ENCODE measurements around the gene RILP. TPM values are rescaled to one million over a fixed set of nuclear protein-coding genes. Genes with fewer than 3 reads are reported as not detected.

RILP gene
- total RNA-seq, 1 donor from 2014 or later = 39.5 TPM

DNA sequence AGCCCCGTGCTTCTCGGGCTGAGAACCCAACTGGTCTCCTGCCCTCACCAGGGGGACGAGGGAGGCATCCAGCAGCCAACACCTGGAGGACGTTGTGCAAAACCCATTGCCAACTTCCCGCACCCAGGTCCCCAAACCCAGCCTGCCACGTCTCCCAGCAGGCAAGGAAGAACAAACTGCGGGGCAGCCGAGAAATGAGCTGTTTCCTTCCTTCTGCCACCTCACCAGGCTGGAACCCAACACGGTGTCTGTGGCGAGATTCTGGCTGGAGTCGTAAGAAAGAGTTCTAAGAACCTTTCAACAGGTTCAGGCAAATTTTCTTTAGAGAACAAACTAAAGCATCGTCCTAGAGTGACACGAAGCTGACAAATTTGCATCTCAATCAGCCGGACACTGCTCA lies 24.6 kb downstream of the RILP start:
- Histone ChIP-seq H3K9me3 (no peaks in the 10 kb centered on the region), H3K27me3 (no peaks in the 10 kb centered on the region), H3K36me3 (peaks cover 9% of the 10 kb centered on the region), H3K27ac (no peak overlapping the region), H3K4me3 (no peak overlapping the region), H3K4me1 (peaks cover 36% of the 10 kb centered on the region)
- DNase-seq = no peak
- intact Hi-C loops (cut with DNase I) = loop anchor here (5.0 kb wide), 1 partner anchor 53 kb away; no protein-coding TSS in a partner anchor
- ATAC-seq = no peak
- TF ChIP-seq, protein P1, sequence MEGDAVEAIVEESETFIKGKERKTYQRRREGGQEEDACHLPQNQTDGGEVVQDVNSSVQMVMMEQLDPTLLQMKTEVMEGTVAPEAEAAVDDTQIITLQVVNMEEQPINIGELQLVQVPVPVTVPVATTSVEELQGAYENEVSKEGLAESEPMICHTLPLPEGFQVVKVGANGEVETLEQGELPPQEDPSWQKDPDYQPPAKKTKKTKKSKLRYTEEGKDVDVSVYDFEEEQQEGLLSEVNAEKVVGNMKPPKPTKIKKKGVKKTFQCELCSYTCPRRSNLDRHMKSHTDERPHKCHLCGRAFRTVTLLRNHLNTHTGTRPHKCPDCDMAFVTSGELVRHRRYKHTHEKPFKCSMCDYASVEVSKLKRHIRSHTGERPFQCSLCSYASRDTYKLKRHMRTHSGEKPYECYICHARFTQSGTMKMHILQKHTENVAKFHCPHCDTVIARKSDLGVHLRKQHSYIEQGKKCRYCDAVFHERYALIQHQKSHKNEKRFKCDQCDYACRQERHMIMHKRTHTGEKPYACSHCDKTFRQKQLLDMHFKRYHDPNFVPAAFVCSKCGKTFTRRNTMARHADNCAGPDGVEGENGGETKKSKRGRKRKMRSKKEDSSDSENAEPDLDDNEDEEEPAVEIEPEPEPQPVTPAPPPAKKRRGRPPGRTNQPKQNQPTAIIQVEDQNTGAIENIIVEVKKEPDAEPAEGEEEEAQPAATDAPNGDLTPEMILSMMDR (IDR thresholded peaks at IDR 0.05) = no peak

DNA sequence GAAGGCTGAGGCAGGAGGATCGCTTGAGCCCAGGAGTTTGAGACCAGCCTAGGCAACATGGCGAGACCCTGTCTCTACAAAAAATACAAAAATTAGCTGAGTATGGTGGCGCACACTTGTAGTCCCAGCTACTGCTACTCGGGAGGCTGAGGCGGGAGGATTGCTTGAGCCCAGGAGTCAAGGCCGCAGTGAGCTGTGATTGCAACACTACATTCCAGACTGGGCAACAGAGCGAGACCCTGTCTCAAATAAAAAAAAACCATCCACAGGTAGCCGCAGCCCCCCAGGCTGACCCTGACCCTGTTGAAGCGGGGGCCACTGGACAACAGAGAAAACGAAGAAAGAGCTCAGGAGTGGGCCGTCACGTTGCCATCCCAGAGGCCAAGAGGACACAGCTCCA lies 25.0 kb downstream of the RILP start:
- DNase-seq = no peak
- TF ChIP-seq, protein P1 (IDR thresholded peaks at IDR 0.05) = no peak
- intact Hi-C loops (cut with DNase I) = loop anchor here (5.0 kb wide), 1 partner anchor 52 kb away; no protein-coding TSS in a partner anchor

DNA sequence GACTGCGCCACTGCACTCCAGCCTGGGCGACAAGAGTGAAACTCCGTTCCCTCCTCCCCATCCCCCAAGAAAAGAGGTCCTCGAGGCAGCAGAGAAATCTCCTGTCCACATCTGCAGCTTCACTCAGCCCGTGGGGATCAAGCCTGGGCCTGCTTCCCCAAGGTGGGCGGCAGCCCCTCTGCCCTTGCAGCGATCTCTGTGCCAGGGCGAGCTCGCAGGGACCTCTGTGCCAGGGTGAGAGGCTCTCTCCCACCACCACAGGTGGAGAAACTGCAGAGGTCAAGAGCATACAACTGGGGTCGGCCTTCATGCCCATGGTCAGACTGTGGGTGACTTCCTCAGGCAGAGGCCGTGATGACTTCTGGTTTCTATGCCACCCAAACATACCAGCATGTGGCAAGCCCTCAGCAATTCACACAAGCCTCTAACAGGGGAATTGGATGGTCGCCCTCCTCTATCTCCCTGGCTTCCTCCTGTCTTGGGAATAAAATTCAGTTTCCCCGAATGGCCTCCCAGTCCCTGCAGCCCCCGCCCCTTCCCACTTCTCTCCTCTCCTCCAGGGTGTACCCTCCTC lies 26.5 kb downstream of the RILP start:
- intact Hi-C loops (cut with DNase I) = no loop called here
- TF ChIP-seq, protein P1 (IDR thresholded peaks at IDR 0.05) = no peak
- peaks cover 13% of the 10 kb centered on the region for H3K36me3 ChIP-seq
- DNase-seq (no peak), ATAC-seq (peak; percentile 4)
- peaks cover 32% of the 10 kb centered on the region for H3K4me1 ChIP-seq
- H3K27ac ChIP-seq = no peak overlapping the region
- H3K9me3 ChIP-seq = no peaks in the 10 kb centered on the region
- no peaks in the 10 kb centered on the region for H3K27me3 ChIP-seq
- no peak overlapping the region for H3K4me3 ChIP-seq

More for the DNA sequence above, 25.0 kb downstream of the RILP start:
- Histone ChIP-seq H3K9me3 (no peaks in the 10 kb centered on the region), H3K36me3 (peaks cover 9% of the 10 kb centered on the region), H3K4me3 (no peak overlapping the region), H3K4me1 (peaks cover 31% of the 10 kb centered on the region), H3K27ac (no peak overlapping the region), H3K27me3 (no peaks in the 10 kb centered on the region)
- ATAC-seq = no peak

DNA sequence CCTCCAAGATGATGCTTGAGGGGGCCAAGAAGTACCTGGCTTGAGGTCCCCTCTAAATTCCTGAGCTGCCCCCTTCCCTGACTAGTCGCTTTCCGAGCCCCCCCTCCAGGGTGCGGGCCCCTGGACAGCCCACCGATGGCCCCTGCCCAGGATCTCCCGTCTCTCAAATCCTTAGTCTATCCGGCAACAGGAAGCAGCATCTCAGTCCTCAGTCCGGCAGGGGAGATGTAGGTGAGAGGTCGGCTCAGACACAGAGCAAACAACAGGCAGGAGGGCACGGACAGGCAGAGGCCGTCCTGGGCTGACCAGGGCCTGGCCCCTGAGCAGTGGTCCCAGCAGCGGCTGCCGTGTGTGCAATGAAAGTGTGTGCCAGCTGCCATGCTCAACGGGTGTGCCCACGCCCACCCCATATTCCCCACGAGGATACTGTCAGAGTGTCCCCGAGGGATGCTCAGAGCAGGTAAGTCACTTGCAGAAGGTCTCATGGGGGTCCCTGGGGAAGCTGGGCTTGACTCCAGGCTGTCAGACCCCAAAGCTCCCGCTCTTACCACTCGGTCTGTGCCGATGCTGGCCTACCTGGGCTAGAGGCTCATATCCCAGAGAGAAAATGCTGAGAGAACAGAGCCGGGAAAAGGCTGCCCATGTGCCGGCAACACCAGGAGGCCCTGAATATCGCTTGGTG lies 28.3 kb downstream of the RILP start:
- intact Hi-C loops (cut with DNase I) = no loop called here
- Histone ChIP-seq H3K4me3 (no peak overlapping the region), H3K27me3 (no peaks in the 10 kb centered on the region), H3K9me3 (no peaks in the 10 kb centered on the region), H3K36me3 (peaks cover 21% of the 10 kb centered on the region), H3K4me1 (peaks cover 22% of the 10 kb centered on the region), H3K27ac (no peak overlapping the region)
- TF ChIP-seq, protein P1 (IDR thresholded peaks at IDR 0.05) = no peak
- DNase-seq = no peak
- no peak for ATAC-seq

DNA sequence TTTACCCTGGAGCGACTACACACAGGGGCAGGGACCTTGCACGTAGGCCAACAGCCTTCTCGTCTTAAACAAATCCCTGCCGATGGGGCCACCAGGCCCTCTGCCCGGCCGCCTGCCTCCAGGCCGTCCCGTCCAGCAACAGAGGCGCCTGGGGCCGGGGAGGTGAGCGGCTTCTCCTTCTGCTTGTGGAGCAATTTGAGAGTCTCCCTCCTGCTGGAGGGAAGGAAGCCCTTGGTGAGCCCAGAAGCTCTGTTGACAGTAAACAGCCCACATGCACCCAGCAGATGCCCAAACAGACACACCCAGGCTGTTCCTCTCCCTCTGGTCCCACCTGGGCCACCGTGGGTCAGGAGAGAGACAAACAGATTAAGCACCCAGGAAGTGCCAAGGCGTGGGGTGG lies 29.2 kb downstream of the RILP start:
- no peak overlapping the region for H3K27ac ChIP-seq
- no peaks in the 10 kb centered on the region for H3K9me3 ChIP-seq
- TF ChIP-seq, protein P1 (IDR thresholded peaks at IDR 0.05) = no peak
- no peaks in the 10 kb centered on the region for H3K27me3 ChIP-seq
- ATAC-seq (no peak), DNase-seq (no peak)
- intact Hi-C loops (cut with DNase I) = no loop called here
- peaks cover 13% of the 10 kb centered on the region for H3K4me1 ChIP-seq
- no peak overlapping the region for H3K4me3 ChIP-seq
- H3K36me3 ChIP-seq = peaks cover 25% of the 10 kb centered on the region
